CD14-positive monocyte (primary cell): ENCODE results near the gene RPS6KL1. TPM values are rescaled to one million over a fixed set of nuclear protein-coding genes. Genes with fewer than 3 reads are reported as not detected.

Experiments used
- DNase-seq, 3 donors: peaks; one replicate each; pipeline ENCODE4 v3.0.0-alpha.2; 2011 to 2022
- H2AFZ ChIP-seq: 2 replicates; pipeline ENCODE4 v1.6.0; 2012; ENCODE audit warnings: mild to moderate bottlenecking, low read depth, low read length, inconsistent platforms; ENCODE audit not compliant: insufficient read depth, poor library complexity, severe bottlenecking
- H3K27ac ChIP-seq, 2 donors: 1 replicate in 1 of 2; 2 replicates in 1 of 2; pipeline ENCODE4 v1.5.1; 2012 to 2013; ENCODE audit warnings: low read length in 2 of 2, control low read depth in 1 of 2, inconsistent platforms in 1 of 2, low read depth in 1 of 2, mild to moderate bottlenecking in 1 of 2
- H3K27me3 ChIP-seq, 2 donors: one replicate each; pipeline versions ENCODE4 v1.6.0 to v1.6.1; 2011 to 2013; ENCODE audit warnings: low read length in 2 of 2; ENCODE audit not compliant: control insufficient read depth in 2 of 2, insufficient read depth in 2 of 2
- H3K36me3 ChIP-seq, 2 donors: replicated peaks in 1 of 2; 1 replicate in 1 of 2; 2 replicates in 1 of 2; pipeline versions ENCODE4 v1.5.1 to v1.6.1; 2012 to 2013; ENCODE audit warnings: low read length in 2 of 2, control low read depth in 1 of 2, inconsistent platforms in 1 of 2, mild to moderate bottlenecking in 1 of 2; ENCODE audit not compliant: insufficient read depth in 2 of 2, control insufficient read depth in 1 of 2
- H3K4me1 ChIP-seq, 2 donors: 1 replicate in 1 of 2; 2 replicates in 1 of 2; pipeline versions ENCODE4 v1.5.1 to v1.6.1; 2012 to 2013; ENCODE audit warnings: low read length in 2 of 2, control low read depth in 1 of 2, inconsistent platforms in 1 of 2, mild to moderate bottlenecking in 1 of 2, moderate library complexity in 1 of 2; ENCODE audit not compliant: insufficient read depth in 2 of 2, control insufficient read depth in 1 of 2
- H3K4me2 ChIP-seq: replicated peaks from 2 replicates; pipeline ENCODE3; 2012; ENCODE audit warnings: low read length, moderate library complexity, mild to moderate bottlenecking; ENCODE audit not compliant: poor library complexity, severe bottlenecking; ENCODE audit errors: extremely low read depth
- H3K4me3 ChIP-seq, 3 experiments: fragments of 200-600 bp in 1 of 3; sonication (generic) in 1 of 3; replicated peaks in 1 of 3; 1 replicate in 2 of 3; 2 replicates in 1 of 3; pipeline ENCODE4 v1.5.1; 2011 to 2013; ENCODE audit warnings: low read length in 3 of 3, mild to moderate bottlenecking in 3 of 3, control low read depth in 2 of 3, low read depth in 2 of 3, inconsistent platforms in 1 of 3, moderate library complexity in 1 of 3
- H3K79me2 ChIP-seq: 2 replicates; pipeline ENCODE4 v1.6.0; 2012; ENCODE audit warnings: mild to moderate bottlenecking, control low read depth, inconsistent platforms, low read length, moderate library complexity; ENCODE audit not compliant: insufficient read depth
- H3K9ac ChIP-seq: 2 replicates; pipeline ENCODE4 v1.6.0; 2017; ENCODE audit warnings: low read length, mild to moderate bottlenecking; ENCODE audit not compliant: insufficient read depth, poor library complexity, severe bottlenecking
- H3K9me3 ChIP-seq, 2 donors: replicated peaks in 1 of 2; 1 replicate in 1 of 2; 2 replicates in 1 of 2; pipeline versions ENCODE4 v1.5.1 to v1.6.1; 2012 to 2013; ENCODE audit warnings: low read length in 2 of 2, control low read depth in 1 of 2; ENCODE audit not compliant: control insufficient read depth in 1 of 2, insufficient read depth in 1 of 2
- H4K20me1 ChIP-seq: 2 replicates; pipeline ENCODE4 v1.6.0; 2012; ENCODE audit warnings: mild to moderate bottlenecking, low read length, control low read depth, moderate library complexity; ENCODE audit not compliant: insufficient read depth
- H3K27ac Mint-ChIP-seq, 7 donors: one replicate each; pipeline ENCODE4 v1.8.0; 2020; ENCODE audit warnings: mild to moderate bottlenecking in 7 of 7, mixed read lengths in 7 of 7, moderate library complexity in 6 of 7, inconsistent platforms in 2 of 7
- H3K27me3 Mint-ChIP-seq, 3 donors: one replicate each; pipeline ENCODE4 v1.8.0; 2021 to 2022; ENCODE audit warnings: low read depth in 3 of 3, mild to moderate bottlenecking in 3 of 3, mixed read lengths in 3 of 3, moderate library complexity in 3 of 3, inconsistent platforms in 1 of 3
- H3K36me3 Mint-ChIP-seq, 2 donors: one replicate each; pipeline ENCODE4 v1.8.0; 2020; ENCODE audit warnings: mixed read lengths in 2 of 2, inconsistent platforms in 1 of 2, mild to moderate bottlenecking in 1 of 2
- H3K4me1 Mint-ChIP-seq: one replicate; pipeline ENCODE4 v1.8.0; 2020; ENCODE audit warnings: mild to moderate bottlenecking, mixed read lengths
- H3K4me3 Mint-ChIP-seq, 2 donors: one replicate each; pipeline ENCODE4 v1.8.0; 2020; ENCODE audit warnings: mild to moderate bottlenecking in 2 of 2, mixed read lengths in 2 of 2, moderate library complexity in 1 of 2
- H3K9me3 Mint-ChIP-seq, 7 donors: one replicate each; pipeline ENCODE4 v1.8.0; 2020 to 2022; ENCODE audit warnings: mixed read lengths in 7 of 7, mild to moderate bottlenecking in 6 of 7, moderate library complexity in 6 of 7, inconsistent platforms in 2 of 7
- CTCF ChIP-seq: fragments of 200-600 bp; IDR thresholded peaks from one replicate; pipeline ENCODE4 v1.8.0; 2022; ENCODE audit warnings: antibody characterized with exemption, mild to moderate bottlenecking
- whole genome bisulfite sequencing: methylation state at CpG from one replicate; pipeline ENCODE4 v1.1.5; 2013; ENCODE audit warnings: missing lambda C conversion rate; ENCODE audit not compliant: insufficient coverage; 5-methylcytosine and 5-hydroxymethylcytosine counted together
- intact Hi-C, 2 donors: fragments of 100-400 bp; cut with micrococcal nuclease; formaldehyde crosslinking; loops; one replicate each; pipeline versions ENCODE4 v1.15.0 to v1.15.1; 2023
- polyA plus RNA-seq, 3 donors: library from polyadenylated mRNA; depleted of rRNA in 1 of 3; unstranded in 2 of 3; stranded (reverse) in 1 of 3; fragments of 300-500 nt in 2 of 3; fragments of >200 nt in 1 of 3; fragmentation: Illumina TruSeq in 2 of 3; gene quantifications; 1 replicate in 2 of 3; 2 replicates in 1 of 3; pipeline ENCODE4 v1.2.3, GENCODE V29; 2012 to 2021

Gene RPS6KL1
- polyA plus RNA-seq, 3 donors, result 0.13 TPM; not detected in 2

GRCh38 chr14:74921053-74921620, 1.9 kb downstream of the RPS6KL1 start:
- WGBS, result 96% methylated on average over 18 of the region's 19 CpGs
- Histone ChIP-seq H3K4me1 (peaks cover 3 to 6% of the 10 kb centered on the region in 2 donors), H2AFZ (no peak overlapping the region), H4K20me1 (no peaks in the 10 kb centered on the region), H3K9ac (no peak overlapping the region), H3K79me2 (no peaks in the 10 kb centered on the region), H3K27ac (no peak overlapping the region), H3K36me3 (no peaks in the 10 kb centered on the region), H3K9me3 (no peaks in the 10 kb centered on the region), H3K27me3 (peaks cover 3 to 15% of the 10 kb centered on the region in 2 donors), H3K4me3 (no peak overlapping the region), H3K4me2 (no peak overlapping the region)
- Mint-ChIP-seq H3K27me3 (peaks cover 14 to 19% (median 17%) of the 10 kb centered on the region in 3 donors), H3K36me3 (no peaks in the 10 kb centered on the region), H3K4me3 (no peak overlapping the region), H3K27ac (no peak overlapping the region), H3K4me1 (peaks cover 4% of the 10 kb centered on the region), H3K9me3 (no peaks in the 10 kb centered on the region)
- intact Hi-C loops, result no loop called here
- no peak for DNase-seq
- TF ChIP-seq CTCF, result no peak

- H4K20me1 ChIP-seq, result no peaks in the 10 kb centered on the region
- no peak overlapping the region for H3K4me2 ChIP-seq
- H3K9me3 ChIP-seq, result no peaks in the 10 kb centered on the region
- Mint-ChIP-seq H3K27me3 (peaks cover 14 to 19% (median 17%) of the 10 kb centered on the region in 3 donors), H3K4me1 (peaks cover 4% of the 10 kb centered on the region), H3K36me3 (no peaks in the 10 kb centered on the region), H3K27ac (no peak overlapping the region), H3K4me3 (no peak overlapping the region), H3K9me3 (no peaks in the 10 kb centered on the region)
- H3K27ac ChIP-seq, result no peak overlapping the region
- intact Hi-C loops, result no loop called here
- peaks cover 3 to 6% of the 10 kb centered on the region in 2 donors for H3K4me1 ChIP-seq
- no peak overlapping the region for H3K4me3 ChIP-seq
- H3K9ac ChIP-seq, result no peak overlapping the region
- peaks cover 3 to 15% of the 10 kb centered on the region in 2 donors for H3K27me3 ChIP-seq
- TF ChIP-seq CTCF, result no peak
- no peaks in the 10 kb centered on the region for H3K79me2 ChIP-seq
- H2AFZ ChIP-seq, result no peak overlapping the region
- 98% methylated on average over 4 of the region's 4 CpGs for WGBS
- no peak for DNase-seq
- H3K36me3 ChIP-seq, result no peaks in the 10 kb centered on the region
These were observed 2.8 kb downstream of the RPS6KL1 start for GRCh38 chr14:74920281-74920680.
